Kidney (tissue), 14 donors: ENCODE data around the gene GYPC. TPM values are rescaled to one million over a fixed set of nuclear protein-coding genes. Genes with fewer than 3 reads are reported as not detected.

Experiments
- DNase-seq, 5 donors: peaks; one replicate each; pipeline ENCODE4 v3.0.0-alpha.2; 2013 to 2020
- FAIRE-seq: peaks from 2 replicates; lab custom pipeline; 2012; peaks lifted over from hg19 to GRCh38; lab: Jason Lieb, UNC
- H3K27ac ChIP-seq, 2 donors: one replicate each; pipeline ENCODE4 v1.7.0; 2013; ENCODE audit warnings: low read depth in 2 of 2, low read length in 2 of 2, inconsistent platforms in 1 of 2
- H3K27me3 ChIP-seq: one replicate; pipeline ENCODE4 v1.7.1; 2013; ENCODE audit warnings: low read length, inconsistent platforms; ENCODE audit not compliant: control insufficient read depth, insufficient read depth
- H3K36me3 ChIP-seq, 3 donors: one replicate each; pipeline versions ENCODE4 v1.7.0 to v1.7.1; 2013; ENCODE audit warnings: low read length in 3 of 3, control low read depth in 1 of 3, inconsistent platforms in 1 of 3; ENCODE audit not compliant: insufficient read depth in 3 of 3, control insufficient read depth in 2 of 3
- H3K4me1 ChIP-seq, 3 donors: one replicate each; pipeline versions ENCODE4 v1.7.0 to v1.7.1; 2013; ENCODE audit warnings: low read length in 3 of 3, inconsistent platforms in 1 of 3, low read depth in 1 of 3; ENCODE audit not compliant: control insufficient read depth in 2 of 3, insufficient read depth in 2 of 3
- H3K4me3 ChIP-seq, 3 donors: one replicate each; pipeline versions ENCODE4 v1.7.0 to v1.8.1; 2013; ENCODE audit warnings: low read length in 3 of 3, control low read depth in 1 of 3, inconsistent platforms in 1 of 3
- H3K9ac ChIP-seq, 3 donors: one replicate each; pipeline versions ENCODE4 v1.7.0 to v1.7.1; 2013; ENCODE audit warnings: low read length in 3 of 3, control low read depth in 1 of 3, inconsistent platforms in 1 of 3
- H3K9me3 ChIP-seq, 3 donors: one replicate each; pipeline versions ENCODE4 v1.7.0 to v1.7.1; 2013; ENCODE audit warnings: low read length in 3 of 3, control low read depth in 1 of 3, inconsistent platforms in 1 of 3; ENCODE audit not compliant: control insufficient read depth in 2 of 3, insufficient read depth in 1 of 3
- intact Hi-C: fragments of 100-400 bp; cut with DNase I; formaldehyde crosslinking; loops from one replicate; pipeline ENCODE4 v1.11.1; 2022
- polyA plus RNA-seq: library from polyadenylated mRNA; stranded (reverse); fragments of 350-450 nt; fragmentation: Illumina TruSeq; extraction: RNeasy Lipid Tissue Mini Kit (QIAGEN cat#74804); gene quantifications from one replicate; pipeline ENCODE4 v1.2.3, GENCODE V29; 2014; ENCODE audit warnings: low read depth, low replicate concordance; ENCODE audit not compliant: insufficient read depth
- total RNA-seq: library from RNA; stranded (reverse); fragmentation: NEBNext Ultra II Directional; extraction: Animal tissue kit (Norgen Biotek cat#: 25700); gene quantifications from one replicate; pipeline ENCODE4 v1.2.1, GENCODE V29; 2021
- TF ChIP-seq, protein P1 (sequence below): IDR thresholded peaks from 3 replicates; pipeline ENCODE4 v1.5.1; 2012; ENCODE audit warnings: mild to moderate bottlenecking, moderate library complexity, borderline replicate concordance; ENCODE audit not compliant: insufficient read depth; ENCODE audit errors: extremely low read depth
- donor health status: control.
- donor health status: control.
- donor health status: control.
- donor health status: control.
- donor health status: control.
- donor health status: DM: yes; HTN: yes; CAD: no.
- donor health status: Normal renal cell carcinoma (clear cell type).

The GYPC gene
- total and polyA plus RNA-seq, 2 donors from 2014 or later = 51.1 to 61.9 TPM

DNA sequence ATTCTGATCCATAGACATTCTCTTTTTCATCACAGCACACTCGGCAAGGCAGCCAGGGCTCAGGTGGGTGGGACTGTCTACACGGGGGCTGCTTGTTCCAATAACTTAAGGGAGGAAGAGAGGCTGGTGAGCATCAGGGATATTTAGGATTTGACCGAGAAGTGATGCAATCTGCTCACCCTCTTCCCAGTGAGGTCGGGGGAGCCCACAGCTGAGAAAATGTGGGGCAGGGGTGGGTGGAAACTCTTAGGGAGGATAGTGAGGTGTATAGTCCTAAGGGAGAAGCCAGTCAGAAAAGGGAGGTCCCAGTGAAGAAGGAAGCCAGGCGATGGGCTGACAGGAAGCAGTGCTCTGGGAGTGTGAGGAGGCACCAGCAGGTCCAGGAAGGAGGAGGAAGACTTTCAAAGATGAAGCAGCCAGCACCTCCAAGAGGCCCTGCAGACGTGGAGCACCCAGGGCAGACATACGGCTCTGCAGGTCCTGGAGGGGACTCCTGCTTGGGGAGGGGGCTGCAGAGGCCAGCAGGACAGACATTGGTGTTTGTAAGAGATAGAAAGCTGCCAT, 76.8 kb downstream of the GYPC start:
- H3K4me1 ChIP-seq = no peaks in the 10 kb centered on the region
- no peaks in the 10 kb centered on the region for H3K9me3 ChIP-seq
- no peak overlapping the region for H3K9ac ChIP-seq
- no peaks in the 10 kb centered on the region for H3K27me3 ChIP-seq
- FAIRE-seq (no peak), DNase-seq (no peak)
- H3K4me3 ChIP-seq = no peak overlapping the region
- no peaks in the 10 kb centered on the region for H3K36me3 ChIP-seq
- TF ChIP-seq, protein P1, sequence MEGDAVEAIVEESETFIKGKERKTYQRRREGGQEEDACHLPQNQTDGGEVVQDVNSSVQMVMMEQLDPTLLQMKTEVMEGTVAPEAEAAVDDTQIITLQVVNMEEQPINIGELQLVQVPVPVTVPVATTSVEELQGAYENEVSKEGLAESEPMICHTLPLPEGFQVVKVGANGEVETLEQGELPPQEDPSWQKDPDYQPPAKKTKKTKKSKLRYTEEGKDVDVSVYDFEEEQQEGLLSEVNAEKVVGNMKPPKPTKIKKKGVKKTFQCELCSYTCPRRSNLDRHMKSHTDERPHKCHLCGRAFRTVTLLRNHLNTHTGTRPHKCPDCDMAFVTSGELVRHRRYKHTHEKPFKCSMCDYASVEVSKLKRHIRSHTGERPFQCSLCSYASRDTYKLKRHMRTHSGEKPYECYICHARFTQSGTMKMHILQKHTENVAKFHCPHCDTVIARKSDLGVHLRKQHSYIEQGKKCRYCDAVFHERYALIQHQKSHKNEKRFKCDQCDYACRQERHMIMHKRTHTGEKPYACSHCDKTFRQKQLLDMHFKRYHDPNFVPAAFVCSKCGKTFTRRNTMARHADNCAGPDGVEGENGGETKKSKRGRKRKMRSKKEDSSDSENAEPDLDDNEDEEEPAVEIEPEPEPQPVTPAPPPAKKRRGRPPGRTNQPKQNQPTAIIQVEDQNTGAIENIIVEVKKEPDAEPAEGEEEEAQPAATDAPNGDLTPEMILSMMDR = no peak
- H3K27ac ChIP-seq = no peak overlapping the region
- intact Hi-C loops = no loop called here

DNA sequence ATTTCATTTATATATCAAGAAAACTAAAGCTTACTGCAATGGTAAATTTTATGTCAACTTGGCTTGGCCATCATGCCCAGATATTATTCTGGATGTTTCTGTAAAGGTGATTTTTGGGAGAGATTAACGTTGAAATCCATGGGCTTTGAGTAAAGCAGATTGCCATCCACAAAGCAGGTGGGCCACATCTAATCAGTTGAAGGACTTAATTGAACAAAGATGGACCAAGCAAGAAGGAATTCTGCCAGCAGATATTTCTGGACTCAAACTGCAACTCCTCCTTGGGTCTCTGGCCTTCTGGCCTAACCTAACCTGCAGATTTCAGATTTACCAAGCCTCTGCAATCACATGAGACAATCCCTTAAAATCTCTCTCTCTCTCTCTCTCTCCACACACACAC, 77.8 kb downstream of the GYPC start:
- FAIRE-seq = no peak
- DNase-seq = no peak

DNA sequence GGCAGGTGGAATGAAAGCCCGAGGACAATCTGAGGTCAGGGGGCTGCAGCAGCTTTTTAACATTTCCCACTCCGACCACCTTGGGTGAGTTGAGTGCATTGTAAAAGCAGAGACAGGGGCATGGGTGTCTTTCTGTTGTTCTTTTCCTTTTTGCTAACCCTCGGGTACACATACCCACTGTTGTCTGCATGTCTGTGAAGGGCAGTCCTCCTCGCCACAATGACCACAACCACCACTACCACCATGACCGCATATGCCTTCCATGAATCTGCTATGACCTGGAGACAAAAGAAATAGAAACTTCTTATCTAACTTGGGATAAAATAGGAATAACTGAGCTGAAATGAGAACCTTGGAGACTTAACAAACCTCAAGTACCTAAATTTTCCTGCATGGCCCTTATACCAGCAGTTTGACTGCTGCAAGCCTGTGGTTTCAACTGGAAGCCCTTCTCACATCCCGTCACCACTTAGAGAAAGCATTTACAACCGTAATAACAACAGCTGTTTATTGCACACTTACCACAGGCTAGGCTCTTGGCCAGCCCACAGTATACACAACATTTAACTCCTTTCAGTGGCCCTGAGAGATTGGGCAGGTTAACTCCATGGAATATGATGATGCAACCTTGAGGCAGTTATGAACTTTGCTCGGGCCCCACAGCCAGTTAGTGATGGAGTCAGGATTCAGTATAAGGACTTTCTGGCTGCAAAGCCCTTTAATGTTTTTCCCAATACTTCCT, 80.3 kb downstream of the GYPC start:
- Histone ChIP-seq H3K9me3 (no peaks in the 10 kb centered on the region), H3K4me1 (no peaks in the 10 kb centered on the region), H3K27me3 (no peaks in the 10 kb centered on the region), H3K4me3 (no peak overlapping the region), H3K9ac (no peak overlapping the region), H3K36me3 (no peaks in the 10 kb centered on the region), H3K27ac (no peak overlapping the region)
- FAIRE-seq (no peak), DNase-seq (peak in 2 of 5 donors; percentile 8 to 29)
- intact Hi-C loops = no loop called here
- TF ChIP-seq, protein P1 = no peak

More for the DNA sequence above, 77.8 kb downstream of the GYPC start:
- Histone ChIP-seq H3K4me1 (no peaks in the 10 kb centered on the region), H3K9ac (no peak overlapping the region), H3K27me3 (no peaks in the 10 kb centered on the region), H3K36me3 (no peaks in the 10 kb centered on the region), H3K27ac (no peak overlapping the region), H3K4me3 (no peak overlapping the region), H3K9me3 (no peaks in the 10 kb centered on the region)
- intact Hi-C loops = no loop called here
- TF ChIP-seq, protein P1 = no peak
